Duodenal mucosa (tissue), 2 donors: ENCODE results near the gene RASGRP3.

Experiments used
- H3K27ac ChIP-seq: one replicate; pipeline ENCODE4 v1.7.0; 2013; ENCODE audit warnings: low read depth, low read length
- H3K27me3 ChIP-seq, 2 donors: one replicate each; pipeline ENCODE4 v1.7.0; 2013; ENCODE audit warnings: low read length in 2 of 2, control low read depth in 1 of 2; ENCODE audit not compliant: insufficient read depth in 2 of 2, control insufficient read depth in 1 of 2
- H3K36me3 ChIP-seq, 2 donors: one replicate each; pipeline ENCODE4 v1.7.0; 2013; ENCODE audit warnings: low read length in 2 of 2, control low read depth in 1 of 2; ENCODE audit not compliant: insufficient read depth in 2 of 2, control insufficient read depth in 1 of 2
- H3K4me1 ChIP-seq, 2 donors: one replicate each; pipeline ENCODE4 v1.7.0; 2013; ENCODE audit warnings: low read length in 2 of 2, control low read depth in 1 of 2; ENCODE audit not compliant: insufficient read depth in 2 of 2, control insufficient read depth in 1 of 2
- H3K4me3 ChIP-seq, 2 donors: one replicate each; pipeline ENCODE4 v1.7.0; 2013; ENCODE audit warnings: low read length in 2 of 2, low read depth in 1 of 2
- H3K9ac ChIP-seq, 2 donors: one replicate each; pipeline ENCODE4 v1.7.0; 2013; ENCODE audit warnings: low read length in 2 of 2, low read depth in 1 of 2
- H3K9me3 ChIP-seq, 2 donors: one replicate each; pipeline ENCODE4 v1.7.0; 2013; ENCODE audit warnings: low read length in 2 of 2, control low read depth in 1 of 2; ENCODE audit not compliant: control insufficient read depth in 1 of 2

Gene RASGRP3

GRCh38 chr2:33573657-33574056, 97.2 kb downstream of the RASGRP3 start:
- no peak overlapping the region for H3K27ac ChIP-seq
- H3K36me3 ChIP-seq = no peaks in the 10 kb centered on the region
- no peaks in the 10 kb centered on the region for H3K27me3 ChIP-seq
- H3K9me3 ChIP-seq = no peaks in the 10 kb centered on the region
- no peak overlapping the region for H3K9ac ChIP-seq
- H3K4me1 ChIP-seq = no peaks in the 10 kb centered on the region
- H3K4me3 ChIP-seq = no peak overlapping the region

- Histone ChIP-seq H3K27ac (no peak overlapping the region), H3K36me3 (no peaks in the 10 kb centered on the region), H3K4me1 (no peaks in the 10 kb centered on the region), H3K9me3 (no peaks in the 10 kb centered on the region), H3K27me3 (no peaks in the 10 kb centered on the region), H3K4me3 (no peak overlapping the region), H3K9ac (no peak overlapping the region)
Measured at GRCh38 chr2:33577084-33577483, 100.6 kb downstream of the RASGRP3 start.

GRCh38 chr2:33577668-33578067, 101.2 kb downstream of the RASGRP3 start:
- H3K4me3 ChIP-seq = no peak overlapping the region
- H3K27me3 ChIP-seq = no peaks in the 10 kb centered on the region
- no peak overlapping the region for H3K27ac ChIP-seq
- H3K4me1 ChIP-seq = no peaks in the 10 kb centered on the region
- no peaks in the 10 kb centered on the region for H3K36me3 ChIP-seq
- no peaks in the 10 kb centered on the region for H3K9me3 ChIP-seq
- H3K9ac ChIP-seq = no peak overlapping the region

- H3K4me3 ChIP-seq = no peak overlapping the region
- no peak overlapping the region for H3K27ac ChIP-seq
- H3K9ac ChIP-seq = no peak overlapping the region
- no peaks in the 10 kb centered on the region for H3K27me3 ChIP-seq
- H3K4me1 ChIP-seq = no peaks in the 10 kb centered on the region
- no peaks in the 10 kb centered on the region for H3K9me3 ChIP-seq
- H3K36me3 ChIP-seq = peaks cover 4% of the 10 kb centered on the region in 2 donors
Measured at GRCh38 chr2:33579227-33579626, 102.8 kb downstream of the RASGRP3 start.

GRCh38 chr2:33581872-33582271, 105.4 kb downstream of the RASGRP3 start:
- H3K27me3 ChIP-seq = no peaks in the 10 kb centered on the region

GRCh38 chr2:33583194-33583938, 106.9 kb downstream of the RASGRP3 start:
- Histone ChIP-seq H3K36me3 (peaks cover 15 to 36% of the 10 kb centered on the region in 2 donors), H3K4me3 (no peak overlapping the region), H3K27me3 (no peaks in the 10 kb centered on the region), H3K4me1 (no peaks in the 10 kb centered on the region), H3K9ac (no peak overlapping the region), H3K9me3 (no peaks in the 10 kb centered on the region), H3K27ac (no peak overlapping the region)

More at GRCh38 chr2:33581872-33582271, 105.4 kb downstream of the RASGRP3 start:
- Histone ChIP-seq H3K36me3 (peaks cover 15 to 25% of the 10 kb centered on the region in 2 donors), H3K27ac (no peak overlapping the region), H3K4me1 (no peaks in the 10 kb centered on the region), H3K4me3 (no peak overlapping the region), H3K9ac (no peak overlapping the region), H3K9me3 (no peaks in the 10 kb centered on the region)

GRCh38 chr2:33586766-33587165, 110.3 kb downstream of the RASGRP3 start:
- no peaks in the 10 kb centered on the region for H3K27me3 ChIP-seq
- no peak overlapping the region for H3K9ac ChIP-seq
- H3K4me3 ChIP-seq = no peak overlapping the region
- no peaks in the 10 kb centered on the region for H3K9me3 ChIP-seq
- no peak overlapping the region for H3K27ac ChIP-seq
- no peaks in the 10 kb centered on the region for H3K4me1 ChIP-seq
- H3K36me3 ChIP-seq = peaks cover 18 to 48% of the 10 kb centered on the region in 2 donors

GRCh38 chr2:33588232-33588631, 111.8 kb downstream of the RASGRP3 start:
- Histone ChIP-seq H3K36me3 (peaks cover 18 to 59% of the 10 kb centered on the region in 2 donors), H3K4me3 (no peak overlapping the region), H3K27me3 (no peaks in the 10 kb centered on the region), H3K4me1 (no peaks in the 10 kb centered on the region), H3K9me3 (no peaks in the 10 kb centered on the region), H3K27ac (no peak overlapping the region), H3K9ac (no peak overlapping the region)

- H3K9me3 ChIP-seq = no peaks in the 10 kb centered on the region
- H3K36me3 ChIP-seq = peaks cover 15 to 59% of the 10 kb centered on the region in 2 donors
- no peaks in the 10 kb centered on the region for H3K27me3 ChIP-seq
- no peak overlapping the region for H3K4me3 ChIP-seq
- no peak overlapping the region for H3K9ac ChIP-seq
- no peaks in the 10 kb centered on the region for H3K4me1 ChIP-seq
- H3K27ac ChIP-seq = no peak overlapping the region
Measured at GRCh38 chr2:33589444-33589843, 113.0 kb downstream of the RASGRP3 start.

- Histone ChIP-seq H3K36me3 (peaks cover 7 to 27% of the 10 kb centered on the region in 2 donors), H3K4me1 (peaks cover 15 to 16% of the 10 kb centered on the region in 2 donors), H3K9ac (no peak overlapping the region), H3K27ac (no peak overlapping the region), H3K27me3 (no peaks in the 10 kb centered on the region), H3K9me3 (no peaks in the 10 kb centered on the region), H3K4me3 (no peak overlapping the region)
Measured at GRCh38 chr2:33595385-33595784, 118.9 kb downstream of the RASGRP3 start.
